C1 segment of cervical spinal cord (tissue), 14 donors: Measurements from ENCODE around the gene ILF3.
"Not testable (repeated sequence)": the region's sequence is repeated elsewhere in the genome, so short reads cannot be mapped to it uniquely, and the experiment has no call there.

Experiments
- DNase-seq, 14 donors: peaks; one replicate each; lab custom pipeline; 2025; lab: John Stamatoyannopoulos, UW

Gene ILF3

GRCh38 chr19:10642473-10643171, 11.5 kb upstream of the ILF3 start:
- peak in 5 of 14 donors; percentile 15 to 53 (median 33) for DNase-seq

GRCh38 chr19:10643172-10643967, 10.8 kb upstream of the ILF3 start:
- no peak for DNase-seq

GRCh38 chr19:10643968-10644259, 10.2 kb upstream of the ILF3 start:
- peak in 2 of 14 donors; percentile 9 to 37 for DNase-seq

- peak in 13 of 14 donors; percentile 23 to 85 (median 51) for DNase-seq
These were observed 9.7 kb upstream of the ILF3 start for GRCh38 chr19:10644260-10645007.

- DNase-seq = no peak
These were observed 7.5 kb upstream of the ILF3 start for GRCh38 chr19:10646456-10647159.

GRCh38 chr19:10648360-10648759, 5.8 kb upstream of the ILF3 start:
- DNase-seq = no peak

GRCh38 chr19:10651851-10652250, 2.3 kb upstream of the ILF3 start:
- DNase-seq = no peak

GRCh38 chr19:10653482-10653731, 739 bp upstream of the ILF3 start:
- no peak for DNase-seq

- peak in 5 of 14 donors; percentile 16 to 46 (median 32) for DNase-seq
These were observed 687 bp downstream of the ILF3 start for GRCh38 chr19:10654610-10655456.

- DNase-seq = peak in 6 of 14 donors; percentile 5 to 35 (median 17)
These were observed 1.5 kb downstream of the ILF3 start for GRCh38 chr19:10655457-10656312.

- DNase-seq = no peak
These were observed 6.2 kb downstream of the ILF3 start for GRCh38 chr19:10660346-10660745.

GRCh38 chr19:10661946-10662345, 7.8 kb downstream of the ILF3 start:
- DNase-seq = no peak

- peak in 1 of 14 donors; percentile 17 for DNase-seq
These were observed 8.5 kb downstream of the ILF3 start for GRCh38 chr19:10662384-10663251.

GRCh38 chr19:10663252-10663563, 9.1 kb downstream of the ILF3 start:
- not testable (repeated sequence) for DNase-seq

- DNase-seq = no peak
These were observed 13.7 kb downstream of the ILF3 start for GRCh38 chr19:10667867-10668266.

- DNase-seq = peak in 1 of 14 donors; percentile 24
These were observed 15.1 kb downstream of the ILF3 start for GRCh38 chr19:10669246-10669645.

GRCh38 chr19:10670182-10670581, 16.0 kb downstream of the ILF3 start:
- peak in 1 of 14 donors; percentile 72 for DNase-seq

- DNase-seq = peak in 1 of 14 donors; percentile 44
These were observed 17.0 kb downstream of the ILF3 start for GRCh38 chr19:10670876-10671804.
